ENCODE results near the gene MYO6. TPM values are rescaled to one million over a fixed set of nuclear protein-coding genes. Genes with fewer than 3 reads are reported as not detected.

The MYO6 gene
- total and polyA plus RNA-seq, 2 of the 8 experiments (the other 6 are each of a cell fraction or from before 2014, with no cell fraction given): 8.3 to 21.9 TPM

DNA sequence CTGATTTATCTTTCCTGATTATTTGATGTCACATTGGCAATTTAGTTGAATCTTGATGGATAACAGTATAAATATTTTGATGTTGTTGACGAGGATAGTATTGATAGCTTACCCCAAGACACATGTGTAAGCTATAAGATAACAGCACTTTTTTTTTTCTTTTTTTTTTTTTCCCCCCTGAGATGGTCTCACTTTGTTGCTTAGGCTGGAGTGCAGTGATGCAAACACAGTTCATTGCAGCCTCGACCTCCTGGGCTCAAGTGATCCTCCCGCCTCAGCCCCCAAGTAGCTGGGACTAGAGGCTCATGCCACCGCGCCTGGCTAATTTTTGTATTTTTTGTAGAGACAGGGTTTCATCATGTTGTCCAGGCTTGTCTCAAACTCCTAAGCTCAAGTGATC is 21.8 kb downstream of the MYO6 start:
- Histone ChIP-seq H2AK5ac (ENCODE audit: low read depth, low read length) (no peak overlapping the region), H3K56ac (replicated peaks; ENCODE audit: insufficient read length, low read depth, low read length) (no peak overlapping the region), H3K4me2 (ENCODE audit: insufficient read depth in 1 of 2, low read depth in 2 of 2, low read length in 2 of 2) (no peak overlapping the region), H3K79me2 (ENCODE audit: control insufficient read depth in 1 of 2, insufficient read depth in 2 of 2, low read length in 2 of 2) (no peaks in the 10 kb centered on the region; a peak in 1 of 4 replicates), H3K23me2 (ENCODE audit: low read depth, low read length) (no peaks in the 10 kb centered on the region; the same call in 1 of the 2 replicates), H2BK120ac (replicated peaks; ENCODE audit: low read depth, low read length) (no peak overlapping the region), H4K91ac (replicated peaks; ENCODE audit: insufficient read length, low read length) (no peak overlapping the region), H2BK15ac (ENCODE audit: low read length) (no peak overlapping the region), H3K4me1 (replicated peaks in 1 of 4; ENCODE audit: control insufficient read depth in 3 of 4, insufficient read depth in 4 of 4, low read length in 3 of 4) (no peaks in the 10 kb centered on the region), H3K18ac (ENCODE audit: extremely low read depth, low read length) (no peak overlapping the region), H2AFZ (ENCODE audit: low read length) (no peak overlapping the region), H4K8ac (ENCODE audit: extremely low read depth, insufficient read depth, low read length) (no peak overlapping the region), H2BK20ac (ENCODE audit: low read length) (no peak overlapping the region), H3K4ac (replicated peaks; ENCODE audit: insufficient read length, low read depth, low read length) (no peak overlapping the region), H3K27me3 (replicated peaks in 1 of 4; ENCODE audit: control insufficient read depth in 3 of 4, extremely low read depth in 1 of 4, insufficient read depth in 3 of 4, low read length in 3 of 4) (no peaks in the 10 kb centered on the region), H3K9me3 (ENCODE audit: insufficient read depth in 2 of 2, low read depth in 1 of 2, low read length in 1 of 2) (no peaks in the 10 kb centered on the region), H2BK12ac (ENCODE audit: low read depth, low read length) (no peak overlapping the region), H3K79me1 (ENCODE audit: low read depth, low read length) (no peaks in the 10 kb centered on the region), H3K4me3 (ENCODE audit: extremely low read depth in 1 of 4, insufficient read depth in 2 of 4, low read depth in 3 of 4, low read length in 4 of 4) (no peak overlapping the region), H2BK5ac (ENCODE audit: low read depth, low read length) (no peak overlapping the region), H3K36me3 (ENCODE audit: control insufficient read depth in 2 of 4, insufficient read depth in 4 of 4, low read length in 3 of 4) (no peaks in the 10 kb centered on the region), H4K5ac (ENCODE audit: insufficient read length, low read depth, low read length) (no peak overlapping the region), H3K9ac (replicated peaks in 1 of 4; ENCODE audit: extremely low read depth in 1 of 4, low read depth in 3 of 4, low read length in 3 of 4) (no peak overlapping the region), H3K23ac (ENCODE audit: insufficient read length) (no peak overlapping the region), H4K20me1 (replicated peaks in 1 of 2; ENCODE audit: control insufficient read depth in 1 of 2, insufficient read depth in 2 of 2, low read length in 2 of 2) (peaks cover 0 to 2% of the 10 kb centered on the region in 2 experiments), H3K14ac (ENCODE audit: insufficient read length) (no peak overlapping the region), H3K27ac (ENCODE audit: low read depth, low read length) (no peak overlapping the region)
- FAIRE-seq (no peak), DNase-seq (ENCODE audit: low read depth in 1 of 2, low spot score in 2 of 2) (no peak)
- TF ChIP-seq KDM5A (IDR thresholded peaks at IDR 0.05; ENCODE audit: low read length): no peak
- WGBS, 2 experiments (ENCODE audit: extremely low coverage in 1 of 2, insufficient coverage in 1 of 2, insufficient read length in 1 of 2, insufficient replicate concordance in 2 of 2, low coverage in 1 of 2, low lambda C conversion rate in 2 of 2, missing lambda C conversion rate in 1 of 2): 86% methylated on average over 5 of the region's 5 CpGs; no CpG with 5 or more reads in 1 of the 2 experiments
- ChIA-PET POLR2A (ENCODE audit: partially characterized antibody) (interaction anchor here (0.6 kb wide), 1 partner anchor 18 kb away, joined by 4 read pairs; no protein-coding TSS in a partner anchor), CTCF (ENCODE audit: partially characterized antibody) (interaction anchor here (0.6 kb wide), 1 partner anchor 63 kb away, joined by 3 read pairs; no protein-coding TSS in a partner anchor)

Data from H1 (cell line).